ENCODE results near the gene DRC7.

DNA sequence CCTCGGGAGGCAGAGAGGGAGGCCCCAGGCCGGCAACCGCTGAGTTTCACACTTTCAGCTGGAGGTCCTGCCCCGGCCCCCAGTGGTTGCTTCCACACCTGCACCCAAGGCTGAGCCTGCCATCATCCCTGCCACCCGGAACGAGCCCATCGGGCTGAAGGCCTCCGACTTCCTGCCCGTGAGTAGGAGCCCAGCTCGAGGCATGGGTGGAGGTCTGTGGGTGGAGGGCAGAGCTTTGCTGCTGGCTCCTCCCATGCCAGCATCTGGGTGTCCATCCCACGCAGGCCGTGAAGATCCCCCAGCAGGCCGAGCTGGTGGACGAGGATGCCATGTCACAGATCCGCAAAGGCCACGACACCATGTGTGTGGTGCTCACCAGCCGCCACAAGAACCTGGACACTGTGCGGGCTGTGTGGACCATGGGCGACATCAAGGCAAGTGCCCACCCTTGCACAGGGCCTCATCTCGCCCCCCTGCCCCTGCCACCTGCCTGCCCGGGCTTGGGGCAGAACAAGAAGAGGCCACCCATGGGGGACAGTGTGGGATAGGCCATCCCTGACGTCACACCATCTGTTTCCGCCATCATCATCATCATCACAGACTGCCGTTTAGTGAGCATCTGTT lies 60.6 kb downstream of the DRC7 start:
- TF ChIP-seq EZH2 (IDR thresholded peaks at IDR 0.05) (no peak), POLR2AphosphoS5 (IDR thresholded peaks at IDR 0.05; ENCODE audit: borderline replicate concordance, low read depth, low read length) (no peak), FOXP2 (optimal IDR thresholded peaks at IDR 0.05; ENCODE audit: control extremely low read depth, extremely low read length, insufficient read depth) (no peak)
